IMR-90 (cell line): Measurements from ENCODE around the gene CCNJ. TPM values are rescaled to one million over a fixed set of nuclear protein-coding genes. Genes with fewer than 3 reads are reported as not detected.

Source experiments
- ATAC-seq: fragments of 200-7000 bp; cut with Tn5 transposase; 2 replicates; pipeline ENCODE4 v1.9.1; 2020; ENCODE audit warnings: low read depth, mild to moderate bottlenecking, moderate library complexity
- BruUV-seq: library from RNA; stranded (reverse); fragments of 400-500 nt; replicated peaks from 2 replicates; lab custom pipeline; 2021; lab: Mats Ljungman, UMichigan
- CTCF ChIA-PET: fragments of 300-600 bp; formaldehyde crosslinking; extraction: SDS; loops from one replicate; lab custom pipeline; 2021; ENCODE audit warnings: antibody characterized with exemption; lab: Yijun Ruan, JAX
- POLR2A ChIA-PET: fragments of 300-600 bp; sonication (Branson Sonifier 250); formaldehyde crosslinking; loops from one replicate; lab custom pipeline; 2022; ENCODE audit warnings: antibody characterized with exemption; ENCODE audit not compliant: unreplicated experiment; lab: Charles Lee
- DNase-seq: peaks from one replicate; pipeline ENCODE4 v3.0.0; 2013
- H2AFZ ChIP-seq: replicated peaks from 2 replicates; pipeline ENCODE3; 2013; ENCODE audit warnings: low read length, mild to moderate bottlenecking; ENCODE audit not compliant: poor library complexity
- H2AK5ac ChIP-seq: 2 replicates; pipeline ENCODE4 v1.6.1; 2013; ENCODE audit warnings: low read depth, low read length, inconsistent platforms
- H2AK9ac ChIP-seq: replicated peaks from 2 replicates; pipeline ENCODE3; 2013; ENCODE audit warnings: mild to moderate bottlenecking, low read depth, low read length, moderate library complexity; ENCODE audit not compliant: poor library complexity
- H2BK120ac ChIP-seq: 2 replicates; pipeline ENCODE4 v1.6.1; 2013; ENCODE audit warnings: low read depth, low read length, inconsistent platforms
- H2BK15ac ChIP-seq: 3 replicates; pipeline ENCODE4 v1.6.1; 2013; ENCODE audit warnings: low read depth, low read length, inconsistent platforms
- H2BK20ac ChIP-seq: 2 replicates; pipeline ENCODE4 v1.6.1; 2013; ENCODE audit warnings: low read depth, mild to moderate bottlenecking, inconsistent platforms, low read length, moderate library complexity
- H2BK5ac ChIP-seq: 2 replicates; pipeline ENCODE4 v1.6.1; 2013; ENCODE audit warnings: mild to moderate bottlenecking, low read depth, low read length, inconsistent platforms; ENCODE audit not compliant: poor library complexity, severe bottlenecking
- H3K14ac ChIP-seq: replicated peaks from 2 replicates; pipeline ENCODE4 v1.6.1; 2013; ENCODE audit warnings: low read depth, low read length, inconsistent platforms
- H3K18ac ChIP-seq: 2 replicates; pipeline ENCODE4 v1.6.1; 2013; ENCODE audit warnings: low read depth, low read length, control low read depth
- H3K23ac ChIP-seq: 2 replicates; pipeline ENCODE4 v1.6.1; 2013; ENCODE audit warnings: low read depth, low read length, inconsistent platforms
- H3K27ac ChIP-seq: 2 replicates; pipeline ENCODE4 v1.5.1; 2013; ENCODE audit warnings: mild to moderate bottlenecking, control low read depth, low read length; ENCODE audit not compliant: insufficient read depth
- H3K27me3 ChIP-seq: 2 replicates; pipeline ENCODE4 v1.6.1; 2013; ENCODE audit warnings: low read length; ENCODE audit not compliant: control insufficient read depth, insufficient read depth
- H3K36me3 ChIP-seq: 2 replicates; pipeline ENCODE4 v1.6.1; 2013; ENCODE audit warnings: low read length, mixed read lengths; ENCODE audit not compliant: control insufficient read depth, insufficient read depth
- H3K4ac ChIP-seq: 2 replicates; pipeline ENCODE4 v1.6.1; 2013; ENCODE audit warnings: low read depth, low read length, inconsistent platforms
- H3K4me1 ChIP-seq: 2 replicates; pipeline ENCODE4 v1.6.1; 2013; ENCODE audit warnings: low read length, mixed read lengths; ENCODE audit not compliant: control insufficient read depth, insufficient read depth
- H3K4me2 ChIP-seq: 2 replicates; pipeline ENCODE4 v1.6.1; 2013; ENCODE audit warnings: low read depth, mild to moderate bottlenecking, control low read depth, low read length, moderate library complexity
- H3K4me3 ChIP-seq: 2 replicates; pipeline ENCODE4 v1.5.1; 2013; ENCODE audit warnings: low read depth, mild to moderate bottlenecking, control low read depth, low read length, moderate library complexity; ENCODE audit not compliant: insufficient read depth
- H3K56ac ChIP-seq: 2 replicates; pipeline ENCODE4 v1.6.1; 2013; ENCODE audit warnings: low read length, inconsistent platforms; ENCODE audit not compliant: insufficient read depth; ENCODE audit errors: extremely low read depth
- H3K79me1 ChIP-seq, 2 experiments: 2 replicates each; pipeline ENCODE4 v1.6.1; 2013; ENCODE audit warnings: low read length in 2 of 2, inconsistent platforms in 1 of 2, low read depth in 1 of 2
- H3K9ac ChIP-seq: 2 replicates; pipeline ENCODE4 v1.6.1; 2013; ENCODE audit warnings: low read depth, low read length, control low read depth
- H3K9me1 ChIP-seq: 2 replicates; pipeline ENCODE4 v1.6.1; 2013; ENCODE audit warnings: low read length, inconsistent platforms; ENCODE audit not compliant: insufficient read depth
- H3K9me3 ChIP-seq: 2 replicates; pipeline ENCODE4 v1.6.1; 2013; ENCODE audit warnings: low read length; ENCODE audit not compliant: control insufficient read depth, insufficient read depth
- H4K20me1 ChIP-seq: 2 replicates; pipeline ENCODE4 v1.6.1; 2013; ENCODE audit warnings: low read length, inconsistent platforms; ENCODE audit not compliant: insufficient read depth
- H4K5ac ChIP-seq: 2 replicates; pipeline ENCODE4 v1.6.1; 2013; ENCODE audit warnings: mild to moderate bottlenecking, low read depth, low read length, control low read depth
- H4K8ac ChIP-seq, 2 experiments: 2 replicates each; pipeline ENCODE4 v1.6.1; 2013; ENCODE audit warnings: low read depth in 2 of 2, low read length in 2 of 2, control low read depth in 1 of 2, inconsistent platforms in 1 of 2
- H4K91ac ChIP-seq: 2 replicates; pipeline ENCODE4 v1.6.1; 2013; ENCODE audit warnings: low read depth, low read length, inconsistent platforms; ENCODE audit not compliant: insufficient read depth
- BHLHE40 ChIP-seq: fragments of 150-350 bp; IDR thresholded peaks from 2 replicates; pipeline ENCODE4 v1.6.1; 2016; ENCODE audit warnings: mild to moderate bottlenecking, low read depth, low read length
- CEBPB ChIP-seq: IDR thresholded peaks from 2 replicates; pipeline ENCODE4 v1.6.1; 2012; ENCODE audit warnings: low read depth, low read length, improper control_type of control experiment
- CHD1 ChIP-seq: IDR thresholded peaks from 2 replicates; pipeline ENCODE4 v1.6.1; 2012; ENCODE audit warnings: low read depth, low read length, improper control_type of control experiment
- CTCF ChIP-seq: conservative IDR thresholded peaks from 2 replicates; pipeline ENCODE4 v1.5.1; 2012; ENCODE audit warnings: mild to moderate bottlenecking, low read depth, low read length, improper control_type of control experiment
- ELK1 ChIP-seq: fragments of 150-350 bp; IDR thresholded peaks from 2 replicates; pipeline ENCODE4 v1.6.1; 2016; ENCODE audit warnings: low read depth, mild to moderate bottlenecking, low read length, moderate library complexity, borderline replicate concordance
- FOS ChIP-seq: fragments of 150-350 bp; IDR thresholded peaks from 2 replicates; pipeline ENCODE4 v1.6.1; 2016; ENCODE audit warnings: low read depth, low read length
- MAFK ChIP-seq: IDR thresholded peaks from 2 replicates; pipeline ENCODE4 v1.6.1; 2012; ENCODE audit warnings: low read depth, low read length, improper control_type of control experiment
- MAZ ChIP-seq: IDR thresholded peaks from 2 replicates; pipeline ENCODE4 v1.6.1; 2012; ENCODE audit warnings: low read depth, mild to moderate bottlenecking, low read length, improper control_type of control experiment, moderate library complexity, borderline replicate concordance
- NFE2L2 ChIP-seq: fragments of 150-350 bp; IDR thresholded peaks from 2 replicates; pipeline ENCODE4 v1.6.1; 2016; ENCODE audit warnings: low read depth, mild to moderate bottlenecking, low read length
- POLR2A ChIP-seq: IDR thresholded peaks from 2 replicates; pipeline ENCODE4 v1.6.1; 2012; ENCODE audit warnings: mild to moderate bottlenecking, low read depth, low read length
- RAD21 ChIP-seq: IDR thresholded peaks from 2 replicates; pipeline ENCODE4 v1.6.1; 2012; ENCODE audit warnings: low read length, improper control_type of control experiment
- RCOR1 ChIP-seq: IDR thresholded peaks from 2 replicates; pipeline ENCODE4 v1.6.1; 2012; ENCODE audit warnings: mild to moderate bottlenecking, low read length, improper control_type of control experiment; ENCODE audit not compliant: insufficient replicate concordance
- SMC3 ChIP-seq: fragments of 150-350 bp; IDR thresholded peaks from 2 replicates; pipeline ENCODE4 v1.6.1; 2016; ENCODE audit warnings: low read depth, mild to moderate bottlenecking, antibody characterized with exemption, low read length, moderate library complexity
- USF2 ChIP-seq: fragments of 150-350 bp; IDR thresholded peaks from 2 replicates; pipeline ENCODE4 v1.6.1; 2017; ENCODE audit warnings: mild to moderate bottlenecking, antibody characterized with exemption, low read length, low read depth
- WGBS, 2 experiments: methylation state at CpG; one replicate each; pipeline versions ENCODE4 v1.1.5 to v1.1.7; 2013; ENCODE audit warnings: missing lambda C conversion rate in 2 of 2; ENCODE audit not compliant: insufficient read length in 1 of 2; ENCODE audit errors: extremely low coverage in 2 of 2; 5-methylcytosine and 5-hydroxymethylcytosine counted together
- dilution Hi-C: fragments of 300-500 bp; cut with HindIII; formaldehyde crosslinking; loops from one replicate; pipeline ENCODE4 v1.14.3; 2018; ENCODE audit warnings: low sequenced_read_pairs; ENCODE audit not compliant: unreplicated experiment
- in situ Hi-C: fragments of 300-500 bp; cut with MboI; formaldehyde crosslinking; loops from 3 replicates; pipeline ENCODE4 v1.14.3; 2019; ENCODE audit warnings: low sequenced_read_pairs, inconsistent platforms, mixed read lengths
- intact Hi-C: fragments of 100-400 bp; cut with micrococcal nuclease; formaldehyde crosslinking; loops from 2 replicates; pipeline ENCODE4 v1.10.0; 2022
- polyA plus RNA-seq, 3 experiments: library from polyadenylated mRNA; depleted of rRNA; stranded (reverse); fragments of >200 nt; gene quantifications; 2 replicates each; pipeline ENCODE4 v1.2.3, GENCODE V29; 2012; ENCODE audit warnings: low replicate concordance in 1 of 3
- total RNA-seq: library from RNA; depleted of rRNA; stranded (reverse); fragments of >200 nt; gene quantifications from 2 replicates; pipeline ENCODE4 v1.2.3, GENCODE V29; 2012

The CCNJ gene
- total and polyA plus RNA-seq, 2 of the 4 experiments (the other 2 are of a cell fraction) = 5.4 to 10.0 TPM

- in situ Hi-C loops = no loop called here
- dilution Hi-C loops = no loop called here
- H3K56ac ChIP-seq = no peak overlapping the region
- no peaks in the 10 kb centered on the region for H3K79me1 ChIP-seq
- H3K36me3 ChIP-seq = no peaks in the 10 kb centered on the region
- ChIA-PET POLR2A (no interaction called here), CTCF (no interaction called here)
- H3K27ac ChIP-seq = no peak overlapping the region
- WGBS, 2 experiments = no CpG with 5 or more reads among the region's 1 CpG
- H2BK20ac ChIP-seq = no peak overlapping the region
- H4K91ac ChIP-seq = no peak overlapping the region
- TF ChIP-seq CHD1 (no peak), CEBPB (no peak), FOS (no peak), USF2 (no peak), RCOR1 (no peak), SMC3 (no peak), NFE2L2 (no peak), MAFK (no peak), BHLHE40 (no peak), ELK1 (no peak), RAD21 (no peak), POLR2A (no peak), MAZ (no peak), CTCF (no peak)
- H2BK5ac ChIP-seq = no peak overlapping the region
- H4K5ac ChIP-seq = no peak overlapping the region
- no peaks in the 10 kb centered on the region for H3K9me3 ChIP-seq
- intact Hi-C loops = no loop called here
- no peak overlapping the region for H2BK120ac ChIP-seq
- H2AFZ ChIP-seq = no peak overlapping the region
- no peak overlapping the region for H2AK9ac ChIP-seq
- ATAC-seq = no peak
- H3K27me3 ChIP-seq = no peaks in the 10 kb centered on the region
- H3K9me1 ChIP-seq = no peaks in the 10 kb centered on the region
- no peaks in the 10 kb centered on the region for H4K20me1 ChIP-seq
- no TSS peak for BruUV-seq
- no peaks in the 10 kb centered on the region for H3K4me1 ChIP-seq
- H3K23ac ChIP-seq = no peak overlapping the region
- no peak for DNase-seq
- H3K18ac ChIP-seq = no peak overlapping the region
- H2AK5ac ChIP-seq = no peak overlapping the region
- no peak overlapping the region for H2BK15ac ChIP-seq
- no peak overlapping the region for H4K8ac ChIP-seq
- H3K9ac ChIP-seq = no peak overlapping the region
- no peak overlapping the region for H3K4me3 ChIP-seq
- no peak overlapping the region for H3K14ac ChIP-seq
- no peak overlapping the region for H3K4me2 ChIP-seq
- H3K4ac ChIP-seq = no peak overlapping the region
These were observed 45.1 kb upstream of the CCNJ start for GRCh38 chr10:95998255-95998784.
